ENCODE measurements around the gene UFSP2. TPM values are rescaled to one million over a fixed set of nuclear protein-coding genes. Genes with fewer than 3 reads are reported as not detected.

Gene UFSP2
- total RNA-seq, 1 experiment from 2014 or later = 22.7 TPM

- H3K9me2 ChIP-seq (ENCODE audit: insufficient read depth) = no peaks in the 10 kb centered on the region
- H3K79me2 ChIP-seq (ENCODE audit: low read depth) = no peaks in the 10 kb centered on the region
- H3K4me1 ChIP-seq (replicated peaks; ENCODE audit: insufficient read depth) = peaks cover 16% of the 10 kb centered on the region
- H3F3A ChIP-seq (ENCODE audit: insufficient read depth, low read depth) = peaks cover 15% of the 10 kb centered on the region
- H3K27me3 ChIP-seq (ENCODE audit: insufficient read depth, low read depth) = no peaks in the 10 kb centered on the region
- no peak overlapping the region for H3K4me2 ChIP-seq
- no peaks in the 10 kb centered on the region for H3K9me3 ChIP-seq (ENCODE audit: insufficient read depth, low read depth)
- POLR2A ChIA-PET (ENCODE audit: unreplicated experiment) = no interaction called here
- intact Hi-C loops (cut with micrococcal nuclease; ENCODE audit: unreplicated experiment) = loop anchor here (10.0 kb wide), 1 partner anchor 196 kb away; no protein-coding TSS in a partner anchor
- H2AFZ ChIP-seq = no peak overlapping the region
- TF ChIP-seq CTCF (conservative IDR thresholded peaks at IDR 0.05) (no peak), EZH2 (IDR thresholded peaks at IDR 0.05; ENCODE audit: low read depth) (no peak)
- CTCF ChIA-PET = interaction anchor here (0.6 to 0.7 kb wide), 2 partner anchors 205 to 417 kb away, joined by 3 to 11 read pairs; no protein-coding TSS in a partner anchor
- no peak overlapping the region for H3K27ac ChIP-seq
- no TSS peak for BruUV-seq (replicated peaks)
- no peak for DNase-seq
- H4K20me1 ChIP-seq (ENCODE audit: insufficient read depth) = no peaks in the 10 kb centered on the region
- H3K36me3 ChIP-seq (ENCODE audit: low read depth) = no peaks in the 10 kb centered on the region
- H3K4me3 ChIP-seq = no peak overlapping the region
Measured at GRCh38 chr4:185398618-185399017, 27.1 kb downstream of the UFSP2 start.

GRCh38 chr4:185396724-185397385, 28.9 kb downstream of the UFSP2 start, which contains the start of gene ANKRD37:
Gene ANKRD37, plus strand, starts transcription at chr4:185396841. Its CDS starts 83 bp downstream, at chr4:185396924.
- peaks cover 16% of the 10 kb centered on the region for H3K4me1 ChIP-seq (replicated peaks; ENCODE audit: insufficient read depth)
- peak within 1 kb of the TSS; percentile 98 for H3K27ac ChIP-seq
- DNase-seq = peak; percentile 63 to 86
- H3F3A ChIP-seq (ENCODE audit: insufficient read depth, low read depth) = peaks cover 15% of the 10 kb centered on the region
- H3K36me3 ChIP-seq (ENCODE audit: low read depth) = no peaks in the 10 kb centered on the region
- no peaks in the 10 kb centered on the region for H3K9me3 ChIP-seq (ENCODE audit: insufficient read depth, low read depth)
- peak within 1 kb of the TSS; percentile 91 for H3K4me3 ChIP-seq
- H3K4me2 ChIP-seq = peak within 1 kb of the TSS; percentile 98
- H2AFZ ChIP-seq = peak within 1 kb of the TSS; percentile 97
- H3K79me2 ChIP-seq (ENCODE audit: low read depth) = no peaks in the 10 kb centered on the region
- BruUV-seq (replicated peaks) = TSS peak; percentile 81
- TF ChIP-seq CTCF (conservative IDR thresholded peaks at IDR 0.05) (no peak), EZH2 (IDR thresholded peaks at IDR 0.05; ENCODE audit: low read depth) (no peak)
- no peaks in the 10 kb centered on the region for H3K27me3 ChIP-seq (ENCODE audit: insufficient read depth, low read depth)
- intact Hi-C loops (cut with micrococcal nuclease; ENCODE audit: unreplicated experiment) = loop anchor here (1.0 to 10.0 kb wide), 5 partner anchors 28 to 198 kb away; partner anchors contain the start of genes CCDC110, SNX25 and UFSP2
- ChIA-PET POLR2A (ENCODE audit: unreplicated experiment) (interaction anchor here (0.5 to 1.6 kb wide), 11 partner anchors 14 to 1084 kb away, joined by 3 to 9 read pairs (median 3); no protein-coding TSS in a partner anchor), CTCF (interaction anchor here (0.6 kb wide), 1 partner anchor 187 kb away, joined by 4 read pairs; the partner anchor contains the start of gene SNX25)
- no peaks in the 10 kb centered on the region for H4K20me1 ChIP-seq (ENCODE audit: insufficient read depth)
- no peaks in the 10 kb centered on the region; the same call in 1 of the 2 replicates for H3K9me2 ChIP-seq (ENCODE audit: insufficient read depth)

- intact Hi-C loops (cut with micrococcal nuclease; ENCODE audit: unreplicated experiment) = loop anchor here (1.0 to 10.0 kb wide), 5 partner anchors 29 to 199 kb away; partner anchors contain the start of genes CCDC110, SNX25 and UFSP2
Measured at GRCh38 chr4:185395956-185396723, 29.6 kb downstream of the UFSP2 start.

More at GRCh38 chr4:185395956-185396723, 29.6 kb downstream of the UFSP2 start:
- ChIA-PET CTCF (interaction anchor here (0.6 kb wide), 1 partner anchor 186 kb away, joined by 4 read pairs; the partner anchor contains the start of gene SNX25), POLR2A (ENCODE audit: unreplicated experiment) (interaction anchor here (0.5 to 1.6 kb wide), 12 partner anchors 17 to 1085 kb away, joined by 3 to 9 read pairs (median 4); no protein-coding TSS in a partner anchor)
- Histone ChIP-seq H4K20me1 (ENCODE audit: insufficient read depth) (no peaks in the 10 kb centered on the region), H3K36me3 (ENCODE audit: low read depth) (no peaks in the 10 kb centered on the region), H3F3A (ENCODE audit: insufficient read depth, low read depth) (peaks cover 15% of the 10 kb centered on the region), H3K9me2 (ENCODE audit: insufficient read depth) (no peaks in the 10 kb centered on the region; the same call in 1 of the 2 replicates), H3K4me2 (peak overlapping the region; percentile 98), H3K27ac (peak overlapping the region; percentile 98), H3K4me3 (peak overlapping the region; percentile 91), H3K79me2 (ENCODE audit: low read depth) (no peaks in the 10 kb centered on the region), H3K27me3 (ENCODE audit: insufficient read depth, low read depth) (no peaks in the 10 kb centered on the region), H2AFZ (peak overlapping the region; percentile 97), H3K4me1 (replicated peaks; ENCODE audit: insufficient read depth) (peaks cover 16% of the 10 kb centered on the region), H3K9me3 (ENCODE audit: insufficient read depth, low read depth) (no peaks in the 10 kb centered on the region)
- BruUV-seq (replicated peaks) = TSS peak; percentile 38
- no peak for TF ChIP-seq EZH2 (IDR thresholded peaks at IDR 0.05; ENCODE audit: low read depth)
- TF ChIP-seq CTCF (conservative IDR thresholded peaks at IDR 0.05) = no peak
- DNase-seq = peak; percentile 88 to 99
